ENCODE data around the gene USF2. TPM values are rescaled to one million over a fixed set of nuclear protein-coding genes. Genes with fewer than 3 reads are reported as not detected.

USF2 gene
- polyA plus RNA-seq, 3 donors, result 160 to 166 (median 164) TPM

DNA sequence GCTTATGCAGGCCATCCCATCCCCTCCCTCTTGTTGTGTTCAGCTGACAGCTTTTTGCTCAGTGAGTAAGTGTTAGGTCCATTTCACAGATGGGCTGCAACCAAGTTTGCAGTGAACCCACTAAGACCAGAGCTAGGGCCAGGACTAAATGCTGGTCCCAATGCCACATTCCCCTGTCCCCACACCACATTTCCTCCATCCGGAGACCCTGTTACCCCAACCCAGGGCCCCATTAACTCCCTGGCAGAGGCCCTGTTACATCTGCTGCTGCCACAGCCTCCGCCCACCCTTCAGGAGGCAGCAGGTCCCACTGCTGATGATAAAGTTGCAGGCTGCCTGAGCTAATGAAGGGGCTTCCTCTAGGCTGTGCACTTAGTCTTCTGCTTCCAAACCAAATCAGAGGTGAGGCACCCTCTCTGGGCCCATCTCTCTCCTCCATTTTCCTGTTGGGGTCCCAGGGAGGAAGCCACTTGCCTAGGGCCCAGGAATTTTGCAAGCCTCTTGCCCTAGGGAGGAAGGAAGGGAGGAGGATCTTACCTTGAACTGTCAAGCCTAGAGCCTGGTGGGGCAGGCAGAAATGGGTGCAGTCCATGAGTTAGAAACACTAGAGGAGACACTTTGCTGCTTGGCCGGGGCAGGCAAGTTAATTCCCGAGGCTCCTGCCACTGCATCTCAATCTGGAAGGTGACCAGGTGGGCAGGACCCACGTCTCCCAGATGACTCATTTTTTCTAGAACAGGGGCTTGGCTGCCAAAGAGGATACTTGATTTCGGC, 3.4 kb upstream of the USF2 start:
- DNase-seq (ENCODE audit: low read depth in 3 of 3, low spot score in 2 of 3), result no peak

DNA sequence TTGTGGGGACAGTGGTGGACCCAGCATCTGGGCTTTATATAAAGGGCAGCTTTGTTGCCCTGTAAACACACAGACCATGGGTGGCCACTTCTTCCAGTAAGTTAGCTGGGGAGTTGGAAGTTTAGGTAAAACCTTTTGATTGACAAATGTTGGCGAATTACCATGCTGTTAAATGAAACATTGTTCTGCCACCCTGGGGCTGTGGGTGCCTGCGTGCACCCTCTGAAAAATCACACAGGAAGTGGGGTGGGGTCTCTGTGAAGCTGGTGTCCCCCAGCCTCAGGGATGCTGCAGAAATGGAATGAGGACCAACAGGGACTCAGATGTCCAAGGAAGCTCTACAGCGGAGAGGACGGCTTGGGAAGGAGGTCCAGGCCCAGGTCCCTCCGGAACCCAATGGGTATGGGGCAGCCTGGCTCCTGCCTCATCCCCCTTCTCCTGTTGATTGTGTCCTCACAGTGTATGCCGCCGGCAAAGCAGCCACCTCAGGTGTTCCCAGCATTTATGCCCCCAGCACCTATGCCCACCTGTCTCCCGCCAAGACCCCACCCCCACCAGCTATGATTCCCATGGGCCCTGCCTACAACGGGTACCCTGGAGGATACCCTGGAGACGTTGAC, 2.8 kb upstream of the USF2 start:
- no peak for DNase-seq (ENCODE audit: low read depth in 3 of 3, low spot score in 2 of 3)

DNA sequence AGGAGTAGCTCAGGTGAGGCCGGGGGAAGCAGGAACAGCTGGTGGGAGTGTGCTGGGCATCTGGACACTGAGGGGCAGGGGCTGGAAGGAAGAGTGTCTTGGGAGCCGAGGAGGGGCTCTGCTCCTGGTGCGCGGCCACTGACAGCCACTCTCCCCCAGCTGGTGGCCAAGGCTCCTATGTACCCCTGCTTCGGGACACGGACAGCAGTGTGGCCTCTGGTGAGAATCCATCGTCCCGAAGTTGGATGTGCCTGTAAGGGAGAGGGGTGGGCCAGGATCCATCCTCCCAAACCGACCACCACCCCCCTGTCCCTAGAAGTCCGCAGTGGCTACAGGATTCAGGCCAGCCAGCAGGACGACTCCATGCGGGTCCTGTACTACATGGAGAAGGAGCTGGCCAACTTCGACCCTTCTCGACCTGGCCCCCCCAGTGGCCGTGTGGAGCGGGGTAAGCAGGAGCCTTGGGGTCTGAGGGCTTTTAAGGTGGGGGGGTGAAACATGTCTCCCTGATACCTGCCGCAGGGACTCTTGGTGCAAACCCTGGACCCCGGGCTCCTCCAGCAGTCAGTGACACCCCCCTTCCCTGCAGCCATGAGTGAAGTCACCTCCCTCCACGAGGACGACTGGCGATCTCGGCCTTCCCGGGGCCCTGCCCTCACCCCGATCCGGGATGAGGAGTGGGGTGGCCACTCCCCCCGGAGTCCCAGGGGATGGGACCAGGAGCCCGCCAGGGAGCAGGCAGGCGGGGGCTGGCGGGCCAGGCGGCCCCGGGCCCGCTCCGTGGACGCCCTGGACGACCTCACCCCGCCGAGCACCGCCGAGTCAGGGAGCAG, 2.0 kb upstream of the USF2 start:
- no peak for DNase-seq (ENCODE audit: low read depth in 3 of 3, low spot score in 2 of 3)

DNA sequence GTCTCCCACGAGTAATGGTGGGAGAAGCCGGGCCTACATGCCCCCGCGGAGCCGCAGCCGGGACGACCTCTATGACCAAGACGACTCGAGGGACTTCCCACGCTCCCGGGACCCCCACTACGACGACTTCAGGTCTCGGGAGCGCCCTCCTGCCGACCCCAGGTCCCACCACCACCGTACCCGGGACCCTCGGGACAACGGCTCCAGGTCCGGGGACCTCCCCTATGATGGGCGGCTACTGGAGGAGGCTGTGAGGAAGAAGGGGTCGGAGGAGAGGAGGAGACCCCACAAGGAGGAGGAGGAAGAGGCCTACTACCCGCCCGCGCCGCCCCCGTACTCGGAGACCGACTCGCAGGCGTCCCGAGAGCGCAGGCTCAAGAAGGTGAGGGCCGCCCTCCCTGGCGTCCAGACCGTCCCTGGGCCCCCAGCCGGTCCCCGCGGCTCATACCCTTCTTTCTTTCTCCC, 1.4 kb upstream of the USF2 start:
- DNase-seq (ENCODE audit: low read depth in 3 of 3, low spot score in 2 of 3), result no peak

DNA sequence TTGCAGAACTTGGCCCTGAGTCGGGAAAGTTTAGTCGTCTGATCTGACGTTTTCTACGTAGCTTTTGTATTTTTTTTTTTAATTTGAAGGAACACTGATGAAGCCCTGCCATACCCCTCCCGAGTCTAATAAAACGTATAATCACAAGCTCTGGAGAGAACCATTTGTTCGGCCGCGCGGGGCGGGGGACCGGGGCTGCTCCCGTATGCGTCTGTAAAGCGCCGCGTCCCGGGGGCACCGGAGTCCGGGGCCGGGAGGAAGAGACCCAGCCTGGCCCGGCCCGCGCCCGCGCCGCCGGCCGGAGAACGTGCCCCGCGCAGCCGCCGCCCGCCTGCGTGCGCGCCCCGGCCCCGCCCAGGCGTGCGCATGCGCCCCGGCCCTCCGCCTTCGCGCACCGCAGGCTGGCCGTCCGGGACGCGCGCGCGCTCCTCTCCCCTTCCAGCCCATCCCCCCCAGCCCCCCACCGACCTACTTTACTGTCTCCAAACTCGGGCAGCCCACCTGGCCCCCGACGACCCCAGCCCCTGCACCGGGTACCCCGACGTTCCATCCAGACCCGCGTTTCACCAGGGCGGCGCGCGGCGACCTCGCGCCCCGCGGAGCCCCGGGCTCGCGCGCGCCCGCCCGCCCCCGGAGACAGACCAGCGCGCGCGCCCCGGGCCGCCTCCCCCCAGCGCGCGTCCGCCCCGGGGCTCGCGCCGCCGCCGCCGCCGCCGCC, 785 bp upstream of the USF2 start:
- peak in 2 of 3 donors; percentile 45 to 65 for DNase-seq (ENCODE audit: low read depth in 3 of 3, low spot score in 2 of 3)

DNA sequence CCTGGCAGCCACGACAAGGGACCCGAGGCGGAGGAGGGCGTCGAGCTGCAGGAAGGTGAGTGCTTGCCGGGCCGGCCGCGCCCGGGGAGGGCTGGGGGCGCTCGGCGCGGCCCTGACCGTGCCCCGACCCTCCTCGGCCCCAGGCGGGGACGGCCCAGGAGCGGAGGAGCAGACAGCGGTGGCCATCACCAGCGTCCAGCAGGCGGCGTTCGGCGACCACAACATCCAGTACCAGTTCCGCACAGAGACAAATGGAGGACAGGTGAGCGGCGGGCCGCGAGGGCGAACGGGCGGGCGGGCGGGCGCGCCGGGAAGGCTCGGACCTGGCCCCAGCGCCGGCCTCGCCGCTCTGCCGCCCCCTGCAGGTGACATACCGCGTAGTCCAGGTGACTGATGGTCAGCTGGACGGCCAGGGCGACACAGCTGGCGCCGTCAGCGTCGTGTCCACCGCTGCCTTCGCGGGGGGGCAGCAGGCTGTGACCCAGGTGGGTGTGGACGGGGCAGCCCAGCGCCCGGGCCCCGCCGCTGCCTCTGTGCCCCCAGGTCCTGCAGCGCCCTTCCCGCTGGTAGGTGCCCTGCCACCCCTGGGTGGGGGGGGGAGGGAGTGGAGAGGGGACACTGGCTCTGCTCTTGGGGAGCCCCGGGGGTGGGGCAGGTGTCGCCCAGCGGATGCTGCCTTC, 816 bp downstream of the USF2 start:
- peak in 2 of 3 donors; percentile 66 to 67 for DNase-seq (ENCODE audit: low read depth in 3 of 3, low spot score in 2 of 3)

DNA sequence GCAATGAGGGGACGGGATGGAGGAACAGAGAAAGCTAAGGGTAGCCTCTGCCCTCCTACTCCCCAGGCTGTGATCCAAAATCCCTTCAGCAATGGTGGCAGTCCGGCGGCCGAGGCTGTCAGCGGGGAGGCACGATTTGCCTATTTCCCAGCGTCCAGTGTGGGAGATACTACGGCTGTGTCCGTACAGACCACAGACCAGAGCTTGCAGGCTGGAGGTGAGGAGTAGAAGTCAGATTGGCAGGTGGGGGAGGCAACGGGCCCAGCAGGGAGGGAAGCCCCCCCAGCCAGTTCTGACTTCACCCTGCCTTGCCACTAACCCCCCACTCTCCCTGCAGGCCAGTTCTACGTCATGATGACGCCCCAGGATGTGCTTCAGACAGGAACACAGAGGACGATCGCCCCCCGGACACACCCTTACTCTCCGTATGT, 1.6 kb downstream of the USF2 start:
- no peak for DNase-seq (ENCODE audit: low read depth in 3 of 3, low spot score in 2 of 3)

DNA sequence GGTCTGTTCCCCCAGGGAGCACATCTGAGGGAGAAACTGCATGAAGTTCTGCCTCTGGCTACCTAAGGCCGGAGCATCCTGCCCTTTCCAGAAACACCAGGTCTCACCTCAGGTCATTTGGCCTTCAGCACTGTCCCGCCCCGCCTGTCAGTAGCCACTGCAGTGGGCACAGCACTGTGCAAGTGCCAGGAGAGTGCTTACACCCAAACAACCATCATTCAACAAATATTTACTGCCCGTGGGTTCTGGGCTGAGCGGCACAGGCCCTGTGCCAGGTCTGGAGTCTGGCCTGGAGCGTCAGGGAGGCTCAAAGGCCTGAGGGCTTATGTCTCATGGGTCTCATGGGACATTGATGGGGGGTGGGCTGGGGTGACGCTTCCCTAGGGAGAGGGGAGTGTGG, 2.8 kb downstream of the USF2 start:
- DNase-seq (ENCODE audit: low read depth in 3 of 3, low spot score in 2 of 3), result no peak

DNA sequence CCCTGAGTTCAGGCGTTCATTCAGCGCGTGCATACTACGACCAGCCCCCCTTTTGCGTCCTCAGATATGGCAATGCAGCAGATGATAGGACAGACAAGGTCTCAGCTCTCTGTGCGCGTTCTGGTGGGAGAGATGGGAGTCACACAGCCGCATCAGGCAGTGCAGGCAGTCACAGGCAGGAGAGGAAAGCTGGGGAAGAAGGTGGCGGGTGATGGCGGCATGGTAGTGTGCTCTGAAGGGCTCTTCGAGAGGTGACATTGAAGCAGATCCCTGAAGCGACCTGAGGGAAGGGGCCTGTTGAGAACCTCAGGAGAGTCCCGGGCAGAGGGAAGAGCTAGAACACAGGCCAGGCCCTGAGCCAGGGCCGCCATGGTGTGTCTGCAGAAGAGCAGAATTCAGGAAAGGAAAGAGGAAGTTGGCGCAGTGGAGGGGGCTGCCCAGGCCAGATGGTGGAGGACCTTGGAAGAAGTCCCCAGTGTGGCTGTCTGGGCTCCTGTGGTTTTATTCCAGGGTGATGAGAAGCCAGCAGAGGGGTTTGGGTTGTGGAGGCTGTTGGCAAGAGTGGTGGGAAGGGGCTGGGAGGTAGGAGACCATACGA, 3.5 kb downstream of the USF2 start:
- no peak for DNase-seq (ENCODE audit: low read depth in 3 of 3, low spot score in 2 of 3)

DNA sequence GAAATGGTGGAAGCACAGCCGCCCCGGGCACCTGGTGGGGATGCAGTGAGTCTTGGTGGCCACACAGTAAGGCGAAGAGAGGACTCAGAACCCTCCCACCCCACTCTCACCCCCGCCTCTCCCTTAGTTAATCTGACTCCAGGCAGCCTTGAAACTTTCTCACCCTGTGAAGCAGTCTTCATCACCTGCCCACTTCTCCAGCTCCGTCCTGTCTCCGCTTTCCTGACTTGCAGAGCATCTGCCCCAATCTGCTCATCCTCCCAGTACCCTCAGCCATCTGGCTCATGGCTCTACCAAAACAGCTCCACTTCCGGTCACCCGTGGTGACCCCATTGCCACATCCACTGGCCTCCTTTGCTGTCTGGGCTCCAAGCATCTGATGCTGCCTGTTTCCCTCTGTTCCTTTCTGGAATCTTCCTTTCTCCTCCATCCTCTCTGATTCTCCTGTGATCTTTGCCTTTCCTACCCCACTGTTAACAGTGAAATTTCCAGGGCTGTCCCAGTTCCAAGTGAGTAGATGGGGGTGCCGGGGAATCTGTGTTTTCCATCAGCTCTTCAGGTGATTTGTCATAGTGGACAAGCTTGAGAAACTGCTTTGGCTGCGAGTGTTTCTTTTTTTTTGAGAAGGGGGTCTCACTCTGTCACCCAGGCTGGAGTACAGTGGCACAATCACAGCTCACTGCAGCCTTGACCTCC, 4.3 kb downstream of the USF2 start:
- DNase-seq (ENCODE audit: low read depth in 3 of 3, low spot score in 2 of 3), result no peak

DNA sequence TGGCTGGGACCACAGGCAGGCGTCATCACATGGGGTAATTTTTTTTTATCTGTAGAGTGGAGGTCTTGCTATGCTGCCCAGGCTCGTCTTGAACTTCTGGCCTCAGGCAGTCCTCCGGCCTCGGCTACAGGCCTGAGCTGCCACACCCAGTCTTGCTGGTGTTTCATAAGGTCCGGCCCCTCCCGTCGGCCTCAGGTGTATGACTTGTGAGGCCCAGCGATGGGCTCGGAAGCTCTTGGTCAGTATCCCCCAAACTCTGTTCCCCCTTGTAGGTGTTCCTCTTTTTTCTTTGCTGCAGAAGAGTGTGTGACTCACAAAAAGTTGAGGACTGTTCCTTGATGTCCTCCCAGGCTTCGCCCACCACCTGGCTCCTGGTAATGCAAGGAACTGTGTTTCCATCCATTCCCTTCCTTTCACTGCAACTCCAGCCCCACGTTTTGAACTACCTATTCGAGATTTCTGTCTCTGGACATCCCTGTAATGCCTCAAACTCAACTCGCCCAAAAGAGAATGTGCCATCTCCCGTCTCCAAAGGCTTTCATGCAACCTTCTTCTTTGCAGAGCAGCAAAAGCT, 5.0 kb downstream of the USF2 start:
- DNase-seq (ENCODE audit: low read depth in 3 of 3, low spot score in 2 of 3), result no peak

DNA sequence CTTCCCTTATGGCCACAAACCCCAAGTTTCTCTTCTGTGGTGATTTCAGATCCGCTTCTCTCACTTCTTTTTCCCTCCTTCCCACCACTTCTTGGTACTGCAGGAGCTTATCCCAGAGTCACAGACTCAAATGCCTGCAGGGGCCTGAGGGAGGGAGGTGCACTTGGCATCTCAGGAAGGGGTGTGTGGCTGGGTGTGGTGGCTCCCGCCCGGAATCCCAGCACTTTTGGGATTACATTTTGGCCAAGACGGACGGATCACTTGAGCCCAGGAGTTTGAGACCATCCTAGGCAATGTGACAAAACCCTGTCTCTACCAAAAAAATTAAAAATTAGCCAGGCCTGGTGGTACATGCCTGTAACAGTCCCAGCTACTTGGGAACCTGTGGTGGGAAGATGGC, 5.6 kb downstream of the USF2 start:
- DNase-seq (ENCODE audit: low read depth in 3 of 3, low spot score in 2 of 3), result no peak

DNA sequence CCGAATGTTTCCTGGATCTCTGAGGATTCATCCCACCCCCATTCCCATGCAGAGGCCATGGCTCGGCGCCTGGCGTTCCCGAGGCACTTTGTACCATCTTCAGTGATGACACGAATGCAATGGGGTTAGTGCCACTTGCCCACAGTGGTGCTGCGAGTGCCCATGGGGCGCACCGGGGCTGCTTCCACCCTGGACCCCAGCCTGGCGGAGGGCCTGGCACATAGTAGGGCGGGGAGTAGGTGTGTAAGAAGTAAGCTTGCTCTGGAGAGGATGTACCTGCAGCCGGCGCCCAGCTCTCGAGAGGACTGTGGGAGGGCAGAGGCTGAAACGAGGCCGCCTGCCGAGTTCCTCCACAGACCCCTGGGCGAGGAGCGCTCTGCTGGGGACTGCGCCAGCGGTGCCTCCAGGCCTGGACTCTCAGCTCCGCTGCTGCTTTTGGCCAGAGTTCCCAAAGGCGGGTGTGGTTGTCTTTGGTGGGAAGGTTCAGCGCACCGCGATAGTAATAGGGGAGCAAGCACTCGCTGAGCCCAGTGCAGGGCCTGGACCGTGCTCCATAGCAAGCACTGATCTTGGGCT, 8.0 kb downstream of the USF2 start:
- DNase-seq (ENCODE audit: low read depth in 3 of 3, low spot score in 2 of 3), result no peak

DNA sequence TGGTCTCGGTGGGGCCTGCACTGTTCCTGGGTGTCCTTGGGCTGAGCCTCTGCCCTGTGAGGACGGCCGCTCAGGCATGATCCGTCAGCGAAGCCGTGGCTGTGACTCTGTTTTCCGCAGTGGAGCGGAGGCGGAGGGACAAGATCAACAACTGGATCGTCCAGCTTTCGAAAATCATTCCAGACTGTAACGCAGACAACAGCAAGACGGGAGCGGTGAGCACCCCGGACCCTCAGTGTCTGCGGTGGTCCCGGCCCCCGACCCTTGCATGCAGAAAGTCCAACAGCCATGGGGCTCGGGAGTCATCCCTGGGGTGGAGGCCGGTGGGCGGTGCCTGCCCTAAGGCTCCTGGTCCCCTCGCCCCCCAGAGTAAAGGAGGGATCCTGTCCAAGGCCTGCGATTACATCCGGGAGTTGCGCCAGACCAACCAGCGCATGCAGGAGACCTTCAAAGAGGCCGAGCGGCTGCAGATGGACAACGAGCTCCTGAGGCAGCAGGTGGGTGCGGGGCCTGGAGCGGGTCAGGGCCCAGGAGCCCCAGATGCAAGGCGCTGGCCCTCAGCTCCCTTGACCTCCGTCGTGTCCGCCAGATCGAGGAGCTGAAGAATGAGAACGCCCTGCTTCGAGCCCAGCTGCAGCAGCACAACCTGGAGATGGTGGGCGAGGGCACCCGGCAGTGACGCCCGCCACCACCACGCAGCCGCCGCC, 10.0 kb downstream of the USF2 start:
- DNase-seq (ENCODE audit: low read depth in 3 of 3, low spot score in 2 of 3), result no peak

DNA sequence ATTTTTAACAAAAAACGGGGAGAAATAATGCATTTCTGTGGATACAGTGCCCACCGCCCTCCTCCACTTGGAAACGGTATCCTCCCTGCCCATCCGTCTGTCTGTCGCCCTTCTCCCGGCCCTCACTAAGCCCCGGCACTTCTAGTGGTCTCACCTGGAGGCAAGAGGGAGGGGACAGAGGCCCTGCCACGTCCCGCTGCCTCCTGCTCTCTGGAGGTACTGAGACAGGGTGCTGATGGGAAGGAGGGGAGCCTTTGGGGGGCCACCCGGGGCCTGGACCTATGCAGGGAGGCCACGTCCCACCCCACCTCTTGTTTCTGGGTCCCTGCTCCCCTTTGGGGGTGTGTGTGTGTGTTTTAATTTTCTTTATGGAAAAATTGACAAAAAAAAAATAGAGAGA, 10.6 kb downstream of the USF2 start:
- DNase-seq (ENCODE audit: low read depth in 3 of 3, low spot score in 2 of 3), result no peak

DNA sequence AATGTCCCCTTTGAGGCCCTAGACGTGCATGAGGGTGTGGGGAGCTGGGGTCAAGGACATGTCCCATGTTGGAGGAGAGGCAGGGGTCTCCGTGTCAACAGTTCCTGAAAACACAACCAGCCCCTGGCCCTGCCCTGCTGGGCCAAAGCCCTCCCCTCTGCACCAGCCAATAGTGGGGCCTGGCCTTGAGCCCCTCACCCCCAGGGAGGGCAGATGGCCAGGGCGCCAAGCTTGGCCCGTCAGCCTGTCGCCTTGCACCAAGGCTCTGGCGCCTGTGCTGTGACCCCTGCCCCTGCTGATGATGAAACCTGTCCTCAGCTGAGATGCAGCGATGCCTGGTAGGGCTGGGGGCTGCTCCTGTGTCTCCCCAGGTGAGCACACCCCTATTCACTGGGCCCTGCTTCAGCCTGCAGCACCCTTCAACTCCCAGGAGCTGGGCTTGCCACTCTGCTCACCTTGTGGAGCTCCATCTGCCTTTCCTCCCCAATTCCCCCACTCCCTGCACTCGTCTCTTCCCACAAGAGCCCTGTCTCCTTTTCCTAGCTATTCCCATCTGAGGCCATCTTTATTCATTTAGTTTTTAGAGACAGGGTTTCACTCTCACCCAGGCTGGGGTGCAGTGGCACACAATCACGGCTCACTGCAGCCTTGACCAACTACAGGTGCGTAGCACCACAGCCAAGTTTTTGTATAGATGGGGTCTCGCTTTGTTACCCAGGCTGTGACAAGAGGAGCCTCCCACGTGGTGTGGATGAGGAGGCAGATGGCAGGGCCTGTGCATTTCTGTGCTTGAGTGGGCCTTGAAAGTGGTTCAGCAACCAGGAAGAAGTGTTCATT, 11.4 kb downstream of the USF2 start:
- DNase-seq (ENCODE audit: low read depth in 3 of 3, low spot score in 2 of 3), result no peak

DNA sequence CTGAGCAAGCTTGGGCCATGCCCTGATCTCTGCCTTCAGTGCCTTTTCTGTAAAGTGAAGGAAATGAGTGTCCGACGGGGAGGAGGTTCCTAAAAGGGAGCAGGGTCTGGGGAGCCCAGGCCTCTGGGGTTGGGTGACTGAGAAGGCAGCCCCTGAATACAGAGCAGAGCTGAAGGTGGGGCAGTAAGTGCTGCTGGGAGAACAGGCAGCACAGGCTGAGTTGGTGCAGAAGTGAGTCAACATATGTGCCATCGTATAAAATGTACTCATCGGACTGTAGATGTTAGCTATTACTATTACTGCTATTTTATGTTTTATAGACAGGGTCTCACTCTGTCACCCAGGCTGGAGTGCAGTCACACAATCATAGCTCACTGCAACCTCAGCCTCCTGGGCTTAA, 12.5 kb downstream of the USF2 start:
- no peak for DNase-seq (ENCODE audit: low read depth in 3 of 3, low spot score in 2 of 3)

Measured in right renal cortex interstitium (tissue), 3 donors.